ENCODE results near the gene GMCL1.

DNA sequence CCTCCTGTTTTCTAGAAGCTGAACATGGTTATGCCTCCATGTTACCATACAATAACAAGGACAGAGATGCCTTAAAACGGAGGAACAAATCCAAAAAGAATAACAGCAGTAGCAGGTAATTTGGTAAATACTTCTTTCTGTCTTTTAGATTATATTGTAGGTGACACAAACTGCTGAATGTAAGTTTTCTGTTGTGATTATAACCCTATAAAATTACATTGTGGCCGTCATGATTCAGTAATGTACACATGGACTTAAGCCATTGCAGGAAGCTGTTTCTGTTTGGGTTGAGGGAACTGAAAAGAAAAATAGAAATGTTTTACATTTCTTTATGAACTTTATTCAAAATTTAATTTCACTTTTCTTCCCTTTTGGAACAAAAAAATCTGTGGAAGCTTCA is 86.6 kb downstream of the GMCL1 start:
- TF ChIP-seq, protein P1, sequence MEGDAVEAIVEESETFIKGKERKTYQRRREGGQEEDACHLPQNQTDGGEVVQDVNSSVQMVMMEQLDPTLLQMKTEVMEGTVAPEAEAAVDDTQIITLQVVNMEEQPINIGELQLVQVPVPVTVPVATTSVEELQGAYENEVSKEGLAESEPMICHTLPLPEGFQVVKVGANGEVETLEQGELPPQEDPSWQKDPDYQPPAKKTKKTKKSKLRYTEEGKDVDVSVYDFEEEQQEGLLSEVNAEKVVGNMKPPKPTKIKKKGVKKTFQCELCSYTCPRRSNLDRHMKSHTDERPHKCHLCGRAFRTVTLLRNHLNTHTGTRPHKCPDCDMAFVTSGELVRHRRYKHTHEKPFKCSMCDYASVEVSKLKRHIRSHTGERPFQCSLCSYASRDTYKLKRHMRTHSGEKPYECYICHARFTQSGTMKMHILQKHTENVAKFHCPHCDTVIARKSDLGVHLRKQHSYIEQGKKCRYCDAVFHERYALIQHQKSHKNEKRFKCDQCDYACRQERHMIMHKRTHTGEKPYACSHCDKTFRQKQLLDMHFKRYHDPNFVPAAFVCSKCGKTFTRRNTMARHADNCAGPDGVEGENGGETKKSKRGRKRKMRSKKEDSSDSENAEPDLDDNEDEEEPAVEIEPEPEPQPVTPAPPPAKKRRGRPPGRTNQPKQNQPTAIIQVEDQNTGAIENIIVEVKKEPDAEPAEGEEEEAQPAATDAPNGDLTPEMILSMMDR (IDR thresholded peaks at IDR 0.05; ENCODE audit: low read length): no peak
- TF ChIP-seq EZH2 (optimal IDR thresholded peaks at IDR 0.05; ENCODE audit: low read depth, low read length): no peak

Data from MM.1S (cell line).